Measurements from ENCODE around the gene ELP5.
"Not testable (repeated sequence)": the region's sequence is repeated elsewhere in the genome, so short reads cannot be mapped to it uniquely, and the experiment has no call there.

ELP5 gene

GRCh38 chr17:7234083-7234951 is 17.7 kb upstream of the ELP5 start, which contains the start of gene DVL2:
Gene DVL2 (minus strand): TSS chr17:7234517. CDS start chr17:7234262, 255 bp downstream.
- DNase-seq (ENCODE audit: low read depth), result peak; percentile 86

GRCh38 chr17:7235693-7236665 is 16.0 kb upstream of the ELP5 start:
- DNase-seq (ENCODE audit: low read depth), result no peak

More at GRCh38 chr17:7234083-7234951, 17.7 kb upstream of the ELP5 start, which contains the start of gene DVL2:
- H3K4me3 ChIP-seq (ENCODE audit: low read depth, low read length), result peak within 1 kb of the TSS; percentile 86

GRCh38 chr17:7236808-7237207 is 15.2 kb upstream of the ELP5 start:
- H3K4me3 ChIP-seq (ENCODE audit: low read depth, low read length), result peak overlapping the region; percentile 98
- no peak for DNase-seq (ENCODE audit: low read depth)

More at GRCh38 chr17:7235693-7236665, 16.0 kb upstream of the ELP5 start:
- H3K4me3 ChIP-seq (ENCODE audit: low read depth, low read length), result no peak overlapping the region

GRCh38 chr17:7237266-7237760 is 14.7 kb upstream of the ELP5 start:
- no peak for DNase-seq (ENCODE audit: low read depth)
- peak overlapping the region; percentile 98 for H3K4me3 ChIP-seq (ENCODE audit: low read depth, low read length)

- no peak for DNase-seq (ENCODE audit: low read depth)
These were observed 14.1 kb upstream of the ELP5 start for GRCh38 chr17:7237761-7238419.

GRCh38 chr17:7238420-7239090 is 13.5 kb upstream of the ELP5 start:
- H3K4me3 ChIP-seq (ENCODE audit: low read depth, low read length), result peak overlapping the region; percentile 98
- no peak for DNase-seq (ENCODE audit: low read depth)

More at GRCh38 chr17:7237761-7238419, 14.1 kb upstream of the ELP5 start:
- H3K4me3 ChIP-seq (ENCODE audit: low read depth, low read length), result peak overlapping the region; percentile 98

GRCh38 chr17:7239091-7240027 is 12.7 kb upstream of the ELP5 start, which contains the start of gene PHF23:
Gene PHF23 (minus strand): TSS chr17:7239457. CDS start chr17:7239279, 178 bp downstream.
- peak within 1 kb of the TSS; percentile 98 for H3K4me3 ChIP-seq (ENCODE audit: low read depth, low read length)
- peak; percentile 97 for DNase-seq (ENCODE audit: low read depth)

GRCh38 chr17:7240375-7240774 is 11.6 kb upstream of the ELP5 start:
- H3K4me3 ChIP-seq (ENCODE audit: low read depth, low read length), result peak overlapping the region; percentile 91
- no peak for DNase-seq (ENCODE audit: low read depth)

- DNase-seq (ENCODE audit: low read depth), result no peak
- peak overlapping the region; percentile 91 for H3K4me3 ChIP-seq (ENCODE audit: low read depth, low read length)
These were observed 10.8 kb upstream of the ELP5 start for GRCh38 chr17:7241090-7241733.

- peak within 1 kb of the TSS; percentile 91 for H3K4me3 ChIP-seq (ENCODE audit: low read depth, low read length)
These were observed 10.0 kb upstream of the ELP5 start, which contains the start of gene GABARAP for GRCh38 chr17:7241783-7242716. Gene GABARAP (minus strand): TSS chr17:7242449. CDS start chr17:7242330, 119 bp downstream.

GRCh38 chr17:7242717-7243452 is 9.1 kb upstream of the ELP5 start:
- DNase-seq (ENCODE audit: low read depth), result peak; percentile 89
- H3K4me3 ChIP-seq (ENCODE audit: low read depth, low read length), result peak overlapping the region; percentile 91

More at GRCh38 chr17:7241783-7242716, 10.0 kb upstream of the ELP5 start, which contains the start of gene GABARAP:
- peak; percentile 76 for DNase-seq (ENCODE audit: low read depth)

GRCh38 chr17:7243453-7243729 is 8.6 kb upstream of the ELP5 start:
- DNase-seq (ENCODE audit: low read depth), result no peak
- H3K4me3 ChIP-seq (ENCODE audit: low read depth, low read length), result peak overlapping the region; percentile 91

GRCh38 chr17:7243838-7244237 is 8.2 kb upstream of the ELP5 start:
- H3K4me3 ChIP-seq (ENCODE audit: low read depth, low read length); DNase-seq (ENCODE audit: low read depth): not testable (repeated sequence)

- H3K4me3 ChIP-seq (ENCODE audit: low read depth, low read length), result no peak overlapping the region
- no peak for DNase-seq (ENCODE audit: low read depth)
These were observed 5.2 kb upstream of the ELP5 start for GRCh38 chr17:7246779-7247178.

- no peak for DNase-seq (ENCODE audit: low read depth)
- no peak overlapping the region for H3K4me3 ChIP-seq (ENCODE audit: low read depth, low read length)
These were observed 3.2 kb upstream of the ELP5 start for GRCh38 chr17:7248796-7249195.
